Astrocyte (in vitro differentiated cells and primary cell): Measurements from ENCODE around the gene FTO.

Source experiments
- CTCF ChIP-seq: IDR thresholded peaks from 2 replicates; pipeline ENCODE4 v1.5.1; 2011; ENCODE audit warnings: low read depth, mild to moderate bottlenecking, inconsistent platforms, low read length, moderate library complexity; ENCODE audit not compliant: insufficient read depth
- EZH2 ChIP-seq: IDR thresholded peaks from 2 replicates; pipeline ENCODE4 v1.6.1; 2012; ENCODE audit warnings: mild to moderate bottlenecking, low read length, inconsistent platforms; ENCODE audit not compliant: insufficient read depth

DNA sequence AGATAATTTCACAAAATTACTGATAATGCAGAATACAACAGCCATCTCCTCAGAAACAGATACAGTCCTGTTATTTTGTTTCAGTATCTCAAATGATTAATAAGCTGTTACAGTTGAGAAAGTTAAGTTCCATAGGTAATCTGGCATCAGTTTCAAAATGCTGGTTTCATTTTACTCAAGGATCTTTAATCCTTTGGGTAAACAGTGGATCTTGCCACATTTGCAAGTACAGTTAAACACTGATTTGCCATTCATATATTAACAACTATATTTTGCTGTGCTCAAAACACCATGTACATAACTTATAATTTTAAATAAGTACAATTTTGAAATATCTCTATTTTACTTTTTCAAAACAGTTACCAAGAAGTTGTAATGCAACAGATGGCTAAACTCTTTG is 31.5 kb upstream of the FTO start:
- TF ChIP-seq CTCF, result no peak
- no peak for TF ChIP-seq EZH2
